GM12875 (cell line): ENCODE measurements around the gene ART1.

Experiments
- H3K4me3 ChIP-seq: one replicate; pipeline ENCODE4 v1.5.1; 2011; ENCODE audit warnings: low read depth, low read length, control low read depth
- CTCF ChIP-seq: IDR thresholded peaks from 2 replicates; pipeline ENCODE4 v1.5.1; 2011; ENCODE audit warnings: low read depth, mild to moderate bottlenecking, control low read depth, inconsistent platforms, low read length, moderate library complexity, borderline replicate concordance; ENCODE audit not compliant: insufficient read depth

ART1 gene

GRCh38 chr11:3703383-3703782 lies 58.5 kb downstream of the ART1 start:
- no peak overlapping the region for H3K4me3 ChIP-seq
- no peak for TF ChIP-seq CTCF

GRCh38 chr11:3707176-3707575 lies 62.2 kb downstream of the ART1 start:
- no peak overlapping the region for H3K4me3 ChIP-seq
- no peak for TF ChIP-seq CTCF

- TF ChIP-seq CTCF, result no peak
- H3K4me3 ChIP-seq, result no peak overlapping the region
Measured at GRCh38 chr11:3709977-3710376, 65.0 kb downstream of the ART1 start.

DNA sequence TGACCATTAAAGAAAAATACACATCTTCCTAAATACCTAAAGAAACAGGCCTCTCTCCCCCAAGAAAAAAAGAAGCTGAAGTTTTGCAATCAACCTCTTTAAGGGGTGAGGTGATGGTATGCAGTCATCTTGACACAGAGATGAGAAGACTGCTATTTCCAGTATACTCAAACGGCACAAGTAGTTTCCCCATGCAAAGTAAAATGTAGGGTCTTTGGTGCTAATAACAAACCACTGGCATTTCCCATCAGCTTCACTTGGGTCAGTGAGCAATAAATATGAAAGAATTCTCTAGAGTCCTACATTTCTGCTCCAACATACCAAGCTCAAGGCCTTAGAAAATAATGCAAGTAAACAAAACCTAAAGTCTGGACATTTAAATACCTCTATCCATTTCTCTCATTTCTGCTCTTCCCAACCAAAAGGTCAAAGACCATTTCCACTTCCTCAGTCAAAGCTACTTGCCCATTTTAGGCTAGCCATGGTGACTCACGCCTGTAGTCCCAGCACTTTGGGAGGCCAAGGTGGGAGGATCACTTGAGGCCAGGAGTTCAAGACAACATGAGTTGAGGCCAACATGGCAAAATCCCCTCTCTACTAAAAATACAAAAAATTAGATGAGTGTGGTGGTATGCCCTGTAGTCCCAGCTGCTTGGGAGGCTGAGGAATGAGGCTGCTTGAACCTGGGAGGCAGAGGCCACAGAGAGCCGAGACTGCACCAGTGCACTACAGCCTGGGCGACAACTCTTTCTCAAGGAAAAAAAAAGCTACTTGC lies 65.7 kb downstream of the ART1 start:
- TF ChIP-seq CTCF, result no peak
- H3K4me3 ChIP-seq, result no peak overlapping the region

- no peak overlapping the region for H3K4me3 ChIP-seq
- no peak for TF ChIP-seq CTCF
Measured at GRCh38 chr11:3712274-3712673, 67.3 kb downstream of the ART1 start.
